DOHH2 (cell line): Measurements from ENCODE around the gene CAP1.

Experiments
- H3F3A ChIP-seq: fragments of 200-600 bp; sonication (generic), shearing (Covaris generic); 2 replicates; pipeline ENCODE4 v1.6.0; 2016; ENCODE audit warnings: antibody characterized with exemption, mild to moderate bottlenecking; ENCODE audit not compliant: control insufficient read depth, insufficient read depth
- H3K27ac ChIP-seq: fragments of 200-600 bp; sonication (generic); 2 replicates; pipeline ENCODE4 v1.5.1; 2014; ENCODE audit warnings: low read depth, mild to moderate bottlenecking, low read length, moderate library complexity
- H3K27me3 ChIP-seq: fragments of 200-600 bp; sonication (generic); 2 replicates; pipeline ENCODE4 v1.6.1; 2014; ENCODE audit warnings: mild to moderate bottlenecking, low read length, mixed read lengths; ENCODE audit not compliant: control insufficient read depth
- H3K36me3 ChIP-seq: fragments of 200-600 bp; sonication (generic); 2 replicates; pipeline ENCODE4 v1.6.1; 2014; ENCODE audit warnings: mild to moderate bottlenecking, low read length, moderate library complexity, mixed read lengths; ENCODE audit not compliant: control insufficient read depth
- H3K4me1 ChIP-seq: fragments of 200-600 bp; sonication (generic); 2 replicates; pipeline ENCODE4 v1.6.1; 2014; ENCODE audit warnings: mild to moderate bottlenecking, low read length, mixed read lengths; ENCODE audit not compliant: control insufficient read depth
- H3K4me2 ChIP-seq: fragments of 200-600 bp; sonication (generic); 2 replicates; pipeline ENCODE4 v1.6.0; 2014; ENCODE audit warnings: mild to moderate bottlenecking, low read length, moderate library complexity
- H3K4me3 ChIP-seq: fragments of 200-600 bp; sonication (generic); 2 replicates; pipeline ENCODE4 v1.5.1; 2014; ENCODE audit warnings: mild to moderate bottlenecking, low read length, mixed read lengths
- H3K79me2 ChIP-seq: fragments of 200-600 bp; sonication (generic); 2 replicates; pipeline ENCODE4 v1.6.1; 2014; ENCODE audit warnings: mild to moderate bottlenecking, low read length, mixed read lengths; ENCODE audit not compliant: control insufficient read depth
- H3K9me2 ChIP-seq: fragments of 200-600 bp; sonication (generic); replicated peaks from 2 replicates; pipeline ENCODE4 v1.6.1; 2014; ENCODE audit warnings: mild to moderate bottlenecking, low read length, mixed read lengths; ENCODE audit not compliant: control insufficient read depth
- H3K9me3 ChIP-seq: fragments of 200-600 bp; sonication (generic); 2 replicates; pipeline ENCODE4 v1.6.1; 2014; ENCODE audit warnings: antibody characterized with exemption, low read length, mixed read lengths; ENCODE audit not compliant: control insufficient read depth, insufficient read depth
- H4K20me1 ChIP-seq: fragments of 200-600 bp; sonication (generic); 2 replicates; pipeline ENCODE4 v1.6.0; 2014; ENCODE audit warnings: low read depth, mild to moderate bottlenecking, antibody characterized with exemption, low read length, moderate library complexity; ENCODE audit not compliant: control insufficient read depth, insufficient read depth
- EZH2phosphoT487 ChIP-seq: fragments of 200-600 bp; sonication (generic); IDR thresholded peaks from 2 replicates; pipeline ENCODE4 v1.6.1; 2017; ENCODE audit warnings: borderline replicate concordance, mild to moderate bottlenecking, antibody characterized with exemption, low read length, moderate library complexity, mixed read lengths
- TF ChIP-seq, protein P1 (sequence below): fragments of 200-600 bp; sonication (generic); IDR thresholded peaks from one replicate; pipeline ENCODE4 v1.5.1; 2014; ENCODE audit warnings: antibody characterized with exemption, mild to moderate bottlenecking, low read depth, low read length; ENCODE audit not compliant: poor library complexity, severe bottlenecking

The CAP1 gene

DNA sequence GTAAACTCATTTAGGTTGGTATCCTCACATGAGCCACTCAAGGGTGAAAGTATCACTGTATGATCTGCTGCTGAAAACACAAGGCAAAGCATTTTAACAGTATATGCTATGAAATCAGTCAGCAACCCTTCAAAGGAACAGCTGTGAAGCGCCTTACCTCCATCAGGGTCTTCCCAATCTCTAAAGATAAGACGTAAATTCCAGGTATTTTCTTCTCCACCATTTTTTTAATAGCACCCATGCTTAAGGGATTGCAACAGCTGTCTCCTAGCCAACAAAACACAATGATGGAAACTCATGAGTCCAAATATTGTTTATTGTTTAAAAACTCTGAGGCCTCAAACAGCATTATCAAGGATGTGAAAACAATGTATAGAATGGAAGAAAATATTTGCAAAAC lies 51.7 kb downstream of the CAP1 start:
- no peaks in the 10 kb centered on the region for H4K20me1 ChIP-seq
- no peaks in the 10 kb centered on the region for H3K9me2 ChIP-seq
- H3K9me3 ChIP-seq: no peaks in the 10 kb centered on the region
- H3K4me3 ChIP-seq: no peak overlapping the region
- peaks cover 37% of the 10 kb centered on the region for H3K79me2 ChIP-seq
- no peak for TF ChIP-seq EZH2phosphoT487
- TF ChIP-seq, protein P1, sequence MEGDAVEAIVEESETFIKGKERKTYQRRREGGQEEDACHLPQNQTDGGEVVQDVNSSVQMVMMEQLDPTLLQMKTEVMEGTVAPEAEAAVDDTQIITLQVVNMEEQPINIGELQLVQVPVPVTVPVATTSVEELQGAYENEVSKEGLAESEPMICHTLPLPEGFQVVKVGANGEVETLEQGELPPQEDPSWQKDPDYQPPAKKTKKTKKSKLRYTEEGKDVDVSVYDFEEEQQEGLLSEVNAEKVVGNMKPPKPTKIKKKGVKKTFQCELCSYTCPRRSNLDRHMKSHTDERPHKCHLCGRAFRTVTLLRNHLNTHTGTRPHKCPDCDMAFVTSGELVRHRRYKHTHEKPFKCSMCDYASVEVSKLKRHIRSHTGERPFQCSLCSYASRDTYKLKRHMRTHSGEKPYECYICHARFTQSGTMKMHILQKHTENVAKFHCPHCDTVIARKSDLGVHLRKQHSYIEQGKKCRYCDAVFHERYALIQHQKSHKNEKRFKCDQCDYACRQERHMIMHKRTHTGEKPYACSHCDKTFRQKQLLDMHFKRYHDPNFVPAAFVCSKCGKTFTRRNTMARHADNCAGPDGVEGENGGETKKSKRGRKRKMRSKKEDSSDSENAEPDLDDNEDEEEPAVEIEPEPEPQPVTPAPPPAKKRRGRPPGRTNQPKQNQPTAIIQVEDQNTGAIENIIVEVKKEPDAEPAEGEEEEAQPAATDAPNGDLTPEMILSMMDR: no peak
- H3K4me1 ChIP-seq: peaks cover 17% of the 10 kb centered on the region
- H3F3A ChIP-seq: peaks cover 3% of the 10 kb centered on the region; the same call in 1 of the 2 replicates
- H3K27ac ChIP-seq: no peak overlapping the region
- no peak overlapping the region for H3K4me2 ChIP-seq
- H3K36me3 ChIP-seq: peaks cover 46% of the 10 kb centered on the region
- no peaks in the 10 kb centered on the region for H3K27me3 ChIP-seq

DNA sequence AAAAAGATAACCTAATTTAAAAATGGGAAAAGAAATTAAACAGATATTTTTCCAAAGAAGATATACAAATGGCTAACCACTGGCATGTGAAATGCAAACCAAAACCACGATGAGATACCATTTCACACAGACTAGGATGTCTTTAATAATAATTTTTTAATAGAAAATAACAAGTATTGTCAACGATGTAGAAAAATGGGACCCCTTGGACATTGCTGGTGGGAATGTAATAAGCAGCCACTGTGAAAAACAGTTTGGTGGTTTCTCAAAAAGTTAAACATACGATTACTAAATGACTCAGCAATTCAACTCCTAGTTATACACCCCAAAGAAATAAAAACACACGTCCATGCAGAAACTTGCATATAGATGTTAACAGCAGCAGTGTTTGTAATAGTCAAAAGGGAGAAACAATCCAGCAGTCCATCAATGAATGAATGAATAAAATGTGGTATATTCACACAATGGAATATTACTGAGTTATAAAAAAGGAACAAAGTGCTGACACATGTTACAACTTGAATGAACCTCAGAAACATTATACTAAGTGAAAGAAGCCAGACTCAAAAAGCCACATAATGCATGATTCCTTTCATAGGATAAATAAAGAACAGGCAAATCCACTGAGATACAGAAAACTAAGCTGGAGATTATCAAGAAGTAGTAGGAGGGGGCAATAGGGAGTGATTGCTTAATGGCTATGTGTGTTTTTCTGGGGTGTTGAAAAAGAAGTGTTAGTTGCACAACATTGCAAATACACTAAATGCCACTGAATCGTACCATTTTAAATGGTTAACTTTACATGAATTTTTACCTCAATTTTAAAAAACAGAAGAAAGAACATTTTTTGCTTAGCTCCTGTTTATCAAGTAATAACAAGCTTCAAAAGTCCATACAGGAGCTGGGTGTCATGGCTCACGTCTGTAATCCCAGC lies 52.4 kb downstream of the CAP1 start:
- peaks cover 23% of the 10 kb centered on the region for H3K4me1 ChIP-seq
- no peaks in the 10 kb centered on the region for H3K9me3 ChIP-seq
- no peaks in the 10 kb centered on the region for H4K20me1 ChIP-seq
- TF ChIP-seq EZH2phosphoT487: no peak
- TF ChIP-seq, protein P1: no peak
- no peak overlapping the region for H3K27ac ChIP-seq
- peaks cover 37% of the 10 kb centered on the region for H3K79me2 ChIP-seq
- peaks cover 46% of the 10 kb centered on the region for H3K36me3 ChIP-seq
- peaks cover 3% of the 10 kb centered on the region; the same call in 1 of the 2 replicates for H3F3A ChIP-seq
- no peak overlapping the region for H3K4me3 ChIP-seq
- H3K4me2 ChIP-seq: no peak overlapping the region
- H3K27me3 ChIP-seq: no peaks in the 10 kb centered on the region
- no peaks in the 10 kb centered on the region for H3K9me2 ChIP-seq

DNA sequence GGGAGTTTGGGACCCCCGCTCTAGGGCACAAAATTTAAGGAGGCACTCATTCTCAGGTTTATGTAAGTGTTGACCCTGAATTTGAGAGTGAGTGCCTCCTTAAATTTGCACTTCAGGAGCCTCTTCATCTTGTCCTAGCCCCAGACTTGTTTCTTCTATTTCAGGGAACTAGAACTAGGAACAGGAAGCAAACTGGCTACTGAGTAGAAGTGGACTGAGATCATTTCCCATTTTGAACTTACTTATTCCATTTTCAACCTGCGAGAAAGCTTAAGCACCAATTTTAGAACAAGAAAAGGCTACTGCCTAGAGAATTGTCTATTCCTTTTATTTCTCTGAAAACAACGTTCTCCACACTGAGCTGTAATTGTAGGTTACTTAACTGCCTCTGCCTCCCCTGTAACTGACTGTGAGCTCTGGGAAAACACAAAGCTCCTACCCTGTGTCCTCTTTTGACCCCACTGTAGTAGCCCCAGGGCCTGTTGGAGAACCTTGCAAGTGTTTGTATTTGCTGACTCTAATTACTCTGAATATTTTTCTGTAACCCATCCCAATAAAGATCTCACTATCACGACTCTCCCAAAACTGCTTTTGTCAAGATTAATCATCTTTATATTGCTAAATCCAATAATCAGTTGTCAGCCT lies 54.1 kb downstream of the CAP1 start:
- Histone ChIP-seq H3K4me2 (no peak overlapping the region), H3K79me2 (peaks cover 37% of the 10 kb centered on the region), H3K9me3 (no peaks in the 10 kb centered on the region), H4K20me1 (no peaks in the 10 kb centered on the region), H3K4me1 (peaks cover 23% of the 10 kb centered on the region), H3K27me3 (no peaks in the 10 kb centered on the region), H3K36me3 (peaks cover 34% of the 10 kb centered on the region), H3K27ac (no peak overlapping the region), H3K9me2 (no peaks in the 10 kb centered on the region), H3K4me3 (no peak overlapping the region), H3F3A (peaks cover 3% of the 10 kb centered on the region; the same call in 1 of the 2 replicates)
- TF ChIP-seq, protein P1: no peak
